GM19395 (cell line): ENCODE results near the gene STX17.
"Not testable (repeated sequence)": the region's sequence is repeated elsewhere in the genome, so short reads cannot be mapped to it uniquely, and the experiment has no call there.

Source experiments
- ATAC-seq: cut with Tn5 transposase; IDR thresholded peaks from one replicate; pipeline ENCODE4 v1.9.1; 2021; ENCODE audit warnings: mild to moderate bottlenecking, moderate library complexity; ENCODE audit not compliant: unreplicated experiment

STX17 gene

DNA sequence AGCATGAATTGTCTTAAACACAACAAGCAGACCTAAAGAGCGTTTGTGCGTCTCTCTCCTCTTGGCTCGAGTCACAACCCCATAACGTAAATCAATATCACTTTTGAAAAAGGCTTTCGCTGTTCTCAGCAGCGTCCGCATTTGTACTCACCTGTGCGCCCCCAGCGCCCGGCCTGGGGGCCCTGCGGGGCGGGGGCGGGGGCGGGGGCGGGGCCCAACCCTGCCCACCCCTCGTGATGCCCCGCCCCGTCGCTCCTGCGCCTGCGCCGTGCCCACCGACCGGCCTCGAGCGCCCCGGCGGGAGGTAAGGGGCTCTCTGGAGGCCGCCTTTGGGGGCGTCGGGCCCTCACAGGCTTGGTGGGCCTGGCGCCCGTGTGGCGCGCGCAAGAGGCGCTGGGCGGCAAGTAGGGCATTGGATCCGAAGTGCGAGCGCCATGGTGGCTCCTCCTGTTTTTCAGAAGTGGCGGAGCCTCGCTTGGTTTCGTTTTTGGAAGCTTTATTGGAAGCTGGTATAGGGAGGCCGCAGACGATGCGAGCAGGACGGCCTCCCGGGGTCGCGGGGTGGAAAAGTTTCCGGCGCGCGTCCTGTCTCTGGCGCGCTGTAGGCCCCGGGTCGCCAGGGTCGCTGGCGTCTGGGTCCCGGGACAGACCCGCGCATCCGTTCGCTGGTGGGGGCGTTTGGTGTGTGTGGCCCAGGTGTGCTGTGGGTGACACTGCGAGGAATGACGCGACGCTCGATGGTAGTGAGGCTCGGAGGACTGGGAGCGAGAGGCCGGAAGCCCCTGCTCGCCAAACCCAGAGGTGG is at the start of gene STX17:
Gene STX17, plus strand, starts transcription at position 252 of the 805 bp plus-strand sequence. CDS start 8,586 bp downstream, outside the sequence.
- peak; percentile 89 for ATAC-seq

DNA sequence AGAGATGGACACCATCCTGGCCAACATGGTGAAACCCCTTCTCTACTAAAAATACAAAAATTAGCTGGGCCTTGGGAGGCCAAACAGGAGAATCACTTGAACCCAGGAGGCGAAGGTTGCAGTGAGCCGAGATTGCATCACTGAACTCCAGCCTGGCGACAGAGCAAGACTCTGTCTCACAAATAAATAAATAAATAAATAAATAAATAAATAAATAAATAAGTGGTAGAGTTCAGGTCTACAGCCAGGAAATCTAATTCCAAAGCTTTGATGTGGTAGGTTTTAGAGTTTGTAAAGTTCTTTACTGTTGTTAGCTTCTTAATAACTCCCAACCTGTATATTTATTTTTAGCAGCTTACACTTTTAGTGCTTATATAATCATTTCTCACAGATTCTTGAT is 48.9 kb upstream of the STX17 start:
- not testable (repeated sequence) for ATAC-seq

DNA sequence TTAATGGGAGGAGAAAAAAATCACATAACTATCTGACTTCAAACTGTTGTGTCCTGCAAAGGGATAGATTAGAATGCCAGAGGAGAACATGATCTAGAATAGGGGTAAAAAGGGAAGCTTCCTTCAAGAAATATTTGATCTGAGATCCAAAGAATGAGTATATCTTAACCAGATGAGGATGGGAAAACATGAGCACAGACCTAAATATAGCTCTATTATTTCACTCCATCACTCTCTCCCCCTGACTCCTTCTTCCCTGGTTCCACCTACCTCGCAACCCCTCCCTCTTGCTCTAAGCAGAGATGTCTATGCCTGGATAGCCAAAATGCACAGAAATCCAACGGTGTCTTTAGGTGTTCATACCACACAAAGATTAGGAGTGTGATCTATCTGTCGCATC is 48.4 kb upstream of the STX17 start:
- ATAC-seq, result no peak

DNA sequence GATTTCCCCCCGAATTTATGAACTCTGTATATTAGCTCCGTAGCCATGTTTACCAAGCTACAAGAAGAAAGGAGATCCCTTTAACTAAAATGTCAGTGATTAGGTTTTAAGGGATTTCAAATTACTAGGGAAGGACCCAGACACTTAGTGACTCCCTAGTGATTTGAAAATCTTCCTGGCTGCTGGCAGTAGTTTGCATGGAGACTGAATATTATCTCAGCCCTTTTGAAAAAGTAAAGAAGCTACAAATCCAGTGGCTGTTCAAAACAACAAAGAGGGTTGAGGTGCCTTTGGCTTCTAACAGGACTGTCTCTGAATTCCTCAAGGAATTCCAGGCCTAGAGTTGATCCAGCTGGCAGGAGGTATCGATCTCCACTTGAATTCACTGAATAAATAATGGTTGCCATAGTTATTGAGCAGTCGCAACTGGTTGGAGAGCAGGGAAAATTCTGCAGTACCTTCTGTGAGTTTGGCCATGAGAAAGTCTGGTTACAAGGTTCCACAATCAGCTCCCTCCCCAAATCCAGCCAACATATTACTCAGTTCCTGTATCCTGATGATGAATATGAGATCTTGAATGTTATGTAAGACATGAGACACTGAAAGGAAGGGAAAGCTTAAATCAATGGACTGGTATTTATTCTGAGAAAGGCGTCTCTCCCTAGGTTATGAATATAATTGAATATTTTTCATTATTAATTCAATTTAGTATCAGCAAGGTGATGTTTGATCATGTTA is 47.0 kb upstream of the STX17 start:
- ATAC-seq, result no peak

DNA sequence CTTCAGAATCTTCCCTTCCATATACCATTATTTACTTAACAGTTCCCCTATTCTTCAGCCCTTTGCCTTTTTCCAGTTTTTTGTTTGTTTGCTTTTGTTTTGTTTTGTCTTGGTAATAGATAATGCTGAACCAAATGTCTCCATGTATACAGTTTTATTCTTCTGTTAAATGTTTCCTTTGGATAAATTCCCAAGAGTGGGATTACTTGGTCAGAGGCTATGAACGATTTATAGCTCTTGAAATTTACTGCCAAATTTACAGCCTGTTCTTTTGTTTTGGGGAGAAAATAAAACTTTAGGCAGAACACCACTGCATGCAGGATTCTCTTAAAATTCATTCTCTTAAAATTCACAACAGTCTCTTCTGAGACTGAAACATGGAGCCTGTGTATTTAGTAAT is 46.2 kb upstream of the STX17 start:
- ATAC-seq, result no peak

DNA sequence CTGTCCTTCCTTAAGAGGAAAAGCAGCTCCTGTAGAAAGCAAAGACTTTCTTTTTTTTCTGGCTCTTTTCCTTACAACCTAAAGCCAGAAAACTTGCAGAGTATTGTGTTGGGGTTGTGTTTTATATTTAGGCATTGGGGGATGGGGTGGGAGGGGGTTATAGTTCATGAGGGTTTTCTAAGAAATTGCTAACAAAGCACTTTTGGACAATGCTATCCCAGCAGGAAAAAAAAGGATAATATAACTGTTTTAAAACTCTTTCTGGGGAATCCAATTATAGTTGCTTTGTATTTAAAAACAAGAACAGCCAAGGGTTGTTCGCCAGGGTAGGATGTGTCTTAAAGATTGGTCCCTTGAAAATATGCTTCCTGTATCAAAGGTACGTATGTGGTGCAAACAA is 42.5 kb upstream of the STX17 start:
- ATAC-seq, result no peak

DNA sequence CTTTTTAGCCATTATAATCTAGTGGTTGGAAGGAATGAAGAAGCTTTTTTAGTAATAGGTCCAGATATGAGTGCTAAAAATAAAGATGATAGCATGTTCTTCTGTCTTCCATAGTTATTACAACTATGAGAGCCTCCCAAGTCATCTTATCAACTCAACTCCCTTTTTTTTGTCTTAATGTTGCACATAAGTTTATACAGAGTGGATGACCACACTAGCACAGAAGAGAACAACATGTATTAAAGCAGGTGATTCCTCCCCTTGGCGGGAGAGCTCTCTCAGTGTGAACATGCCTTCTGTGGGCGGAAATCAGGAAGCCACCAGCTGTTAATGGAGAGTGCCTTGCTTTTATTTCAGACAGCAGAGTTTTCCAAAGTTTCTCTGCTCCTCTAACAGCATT is 40.1 kb upstream of the STX17 start:
- ATAC-seq, result no peak

DNA sequence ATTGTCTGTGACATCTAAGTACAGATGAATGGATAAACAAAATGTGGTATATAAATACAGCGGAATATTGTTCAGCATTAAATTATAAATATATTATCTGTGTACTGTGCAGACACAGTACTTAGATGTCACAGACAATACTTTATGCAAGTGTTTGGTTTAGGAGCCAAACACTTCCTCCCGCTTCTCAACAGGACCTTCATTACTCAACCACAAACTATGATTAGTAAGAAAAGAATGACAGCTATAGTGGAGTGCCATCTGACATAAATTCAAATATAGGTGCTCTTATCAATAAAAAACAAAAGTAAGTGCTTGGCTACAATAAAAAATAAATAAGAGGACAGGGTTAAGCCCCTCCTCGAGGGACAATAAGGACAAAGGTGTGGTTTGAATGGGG is 38.9 kb upstream of the STX17 start:
- peak; percentile 34 for ATAC-seq

DNA sequence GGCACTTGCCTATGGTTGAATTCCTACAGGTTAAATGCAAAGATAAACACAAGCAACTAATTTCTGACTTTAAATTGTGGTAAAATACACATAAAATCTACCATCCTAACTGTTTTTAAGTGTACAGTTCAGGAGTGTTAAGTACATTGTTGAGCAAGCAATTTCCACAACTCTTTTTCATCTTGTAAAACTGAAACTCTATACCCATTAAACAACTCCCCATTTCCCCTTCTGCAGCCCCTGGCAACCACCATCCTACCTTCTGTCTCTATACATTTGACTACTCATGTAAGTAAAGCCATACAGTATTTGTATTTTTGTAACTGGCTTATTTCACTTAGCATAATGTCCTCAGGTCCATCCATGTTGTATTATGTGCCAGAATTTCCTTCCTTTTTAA is 38.5 kb upstream of the STX17 start:
- peak; percentile 72 for ATAC-seq

DNA sequence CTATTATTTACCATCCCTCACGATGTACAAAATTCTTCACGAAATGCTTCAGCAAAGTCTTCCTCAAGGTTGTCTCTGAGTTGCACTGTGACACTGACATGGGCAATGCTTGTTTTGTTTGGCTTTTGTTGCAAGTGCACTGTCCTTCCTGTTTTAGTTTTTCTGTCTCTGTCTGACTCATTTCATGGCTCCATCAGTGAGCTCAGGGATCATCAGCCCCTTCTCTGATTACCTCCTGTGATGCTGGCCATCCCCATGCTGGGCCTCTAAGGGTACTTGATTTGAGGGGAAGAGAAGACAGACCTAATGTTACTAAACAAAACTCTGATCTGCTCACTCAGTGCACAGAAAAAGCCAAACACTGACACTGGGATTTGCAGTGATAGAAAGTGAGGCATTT is 37.6 kb upstream of the STX17 start:
- ATAC-seq, result peak; percentile 93

DNA sequence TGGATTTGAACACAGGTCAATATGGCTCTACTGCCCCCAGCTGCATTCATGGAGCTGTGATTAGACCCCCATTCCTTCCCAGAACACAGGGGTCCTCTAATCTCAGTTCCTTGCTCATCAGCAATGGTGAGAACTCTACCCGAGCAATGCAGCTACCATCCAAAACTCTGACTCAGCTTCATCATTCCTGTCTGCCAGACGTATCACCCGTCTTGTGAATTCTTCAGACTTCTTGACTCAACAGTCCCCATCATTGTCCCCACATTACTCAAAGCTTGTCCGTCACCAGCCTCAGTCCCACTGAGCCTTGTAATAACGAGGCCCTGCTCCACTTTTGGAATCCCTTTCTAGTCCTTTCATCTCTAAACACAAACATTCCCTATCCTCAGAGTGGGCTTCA is 36.3 kb upstream of the STX17 start:
- ATAC-seq, result no peak

DNA sequence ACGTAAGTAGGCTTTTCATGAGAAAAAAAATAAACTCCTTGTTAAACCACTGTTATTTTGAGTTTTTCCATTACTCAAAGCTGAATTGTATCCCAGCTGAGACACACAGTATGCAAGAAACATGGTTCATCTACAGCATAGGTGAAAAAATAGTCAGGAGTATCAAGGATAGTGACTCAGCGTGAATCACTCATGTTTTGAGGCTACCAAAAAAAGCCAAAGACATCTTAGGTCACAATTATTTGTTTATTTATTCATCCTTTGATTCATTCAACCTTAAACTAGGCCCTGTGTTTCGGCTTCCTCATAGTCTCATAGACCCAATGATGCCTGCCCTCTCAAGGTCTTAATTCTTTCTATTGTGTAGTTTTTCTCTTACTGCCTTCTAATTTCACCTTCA is 32.9 kb upstream of the STX17 start:
- no peak for ATAC-seq

DNA sequence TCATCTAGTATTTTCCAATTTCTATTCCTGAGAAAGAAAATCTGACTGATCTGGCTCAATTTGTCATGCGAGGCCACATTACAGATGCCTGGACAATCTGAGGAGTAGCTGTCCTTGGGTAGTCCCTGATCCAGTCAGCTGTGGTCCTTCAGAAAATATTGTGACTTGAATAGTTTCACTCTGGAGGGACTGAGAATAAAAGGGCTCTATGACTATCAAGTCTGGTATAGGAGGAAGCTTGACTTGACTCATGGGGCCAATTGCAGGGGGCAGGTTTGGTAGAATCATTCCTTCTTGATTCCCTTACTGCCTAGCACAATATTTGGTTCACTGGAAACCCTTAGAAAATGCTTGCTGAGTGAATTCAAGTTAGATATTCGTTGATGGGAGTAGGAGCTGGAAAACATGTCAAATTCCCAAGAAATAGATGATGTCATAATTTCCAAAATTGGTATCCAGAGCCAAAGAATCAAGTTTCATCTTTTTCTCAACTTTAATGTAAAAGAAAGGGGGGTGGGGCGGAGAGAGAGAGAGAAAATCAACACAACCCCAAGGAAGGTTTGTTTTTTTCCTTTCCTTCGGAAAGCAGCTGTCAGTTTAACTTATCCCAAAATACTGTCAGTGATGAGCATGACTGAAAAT is 32.4 kb upstream of the STX17 start:
- ATAC-seq, result no peak

DNA sequence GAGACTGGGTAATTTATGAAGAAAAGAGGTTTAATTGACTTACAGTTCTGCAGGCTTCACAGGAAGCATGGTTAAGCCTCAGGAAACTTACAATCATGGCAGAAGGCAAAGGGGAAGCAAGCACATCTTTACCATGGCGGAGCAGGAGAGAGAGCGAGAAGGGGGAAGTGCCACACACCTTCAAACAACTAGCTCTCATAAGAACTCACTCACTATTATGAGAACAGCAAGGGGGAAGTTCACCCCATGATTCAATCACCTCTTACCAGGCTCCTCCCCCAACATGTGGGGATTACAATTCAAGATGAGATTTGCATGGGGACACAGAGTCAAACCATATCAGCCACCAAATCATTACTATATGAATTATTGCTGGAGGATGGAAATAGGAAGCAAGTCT is 30.3 kb upstream of the STX17 start:
- ATAC-seq, result no peak

DNA sequence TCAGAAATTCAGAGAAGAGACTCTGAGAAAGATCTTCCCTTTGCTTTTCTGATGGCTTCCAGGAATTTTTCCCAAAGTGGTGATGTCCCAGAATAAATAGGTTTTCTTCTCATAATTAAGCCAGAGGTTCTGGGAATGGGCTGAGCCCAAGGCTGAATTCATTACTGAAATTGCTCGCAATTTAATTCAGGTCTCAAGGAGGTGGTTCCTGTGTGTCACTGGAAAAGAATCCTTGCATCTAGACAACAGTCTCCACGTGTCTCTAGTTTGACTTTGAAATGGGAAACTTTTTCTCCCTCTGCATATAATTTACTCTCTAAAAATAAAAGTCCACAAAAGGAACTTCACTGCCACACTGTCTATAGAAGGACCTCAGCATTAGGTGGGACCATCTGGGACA is 27.8 kb upstream of the STX17 start:
- ATAC-seq, result no peak

DNA sequence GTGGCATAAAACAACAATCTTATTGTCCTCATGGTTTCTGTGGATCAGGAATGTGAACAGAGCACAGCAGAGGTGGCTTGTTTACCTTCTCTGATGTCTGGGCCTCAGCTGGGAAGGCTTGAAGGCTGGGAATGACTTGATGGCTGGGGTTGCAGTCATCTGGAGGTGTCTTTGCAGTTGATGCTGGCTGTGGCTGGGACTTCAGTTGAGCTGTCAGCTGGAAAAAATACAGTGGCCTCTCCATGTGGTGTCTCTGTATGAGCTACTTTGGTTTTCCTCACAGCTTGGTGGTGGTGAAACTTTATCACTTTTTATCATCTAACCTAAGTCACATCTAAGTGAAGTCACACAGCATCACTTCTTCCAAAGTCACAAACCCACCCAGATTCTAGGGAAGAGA is 24.7 kb upstream of the STX17 start:
- ATAC-seq, result no peak

DNA sequence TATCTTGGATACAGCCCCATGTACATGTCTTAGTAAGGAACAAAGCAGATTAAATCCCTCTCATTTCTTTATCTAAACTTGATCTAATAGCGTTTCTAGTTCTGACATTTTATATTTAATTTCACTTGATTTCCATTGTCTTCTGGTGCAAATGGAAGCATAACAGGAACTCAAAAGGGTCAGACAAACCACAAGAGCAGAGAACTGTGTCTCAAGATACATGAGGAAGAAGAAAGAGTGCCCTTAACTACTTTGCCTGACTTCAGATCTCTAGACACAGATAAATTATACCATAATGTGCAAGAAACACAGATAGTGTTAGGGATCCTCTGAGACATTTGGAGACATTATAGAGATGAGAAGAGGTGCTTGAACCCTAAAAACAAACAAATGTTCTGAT is 20.7 kb upstream of the STX17 start:
- no peak for ATAC-seq

DNA sequence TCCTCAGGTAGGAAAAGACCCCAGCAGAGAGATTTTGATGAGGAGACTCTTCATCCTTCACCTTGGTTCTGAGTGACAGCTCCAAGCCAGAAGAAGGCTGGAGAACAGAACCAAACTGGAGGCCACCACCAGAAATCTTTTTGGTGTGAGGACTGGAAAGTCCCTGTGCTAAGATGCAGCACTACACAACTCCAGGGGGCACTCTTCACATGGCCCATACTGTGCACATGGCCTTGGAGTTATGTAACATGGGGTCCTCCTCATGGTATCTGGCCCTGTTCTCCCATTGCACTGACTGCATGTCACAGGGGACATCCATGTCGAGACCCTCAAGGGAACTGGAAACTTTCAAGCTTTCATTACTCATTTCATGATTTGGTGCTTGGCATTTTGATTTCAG is 17.3 kb upstream of the STX17 start:
- no peak for ATAC-seq

DNA sequence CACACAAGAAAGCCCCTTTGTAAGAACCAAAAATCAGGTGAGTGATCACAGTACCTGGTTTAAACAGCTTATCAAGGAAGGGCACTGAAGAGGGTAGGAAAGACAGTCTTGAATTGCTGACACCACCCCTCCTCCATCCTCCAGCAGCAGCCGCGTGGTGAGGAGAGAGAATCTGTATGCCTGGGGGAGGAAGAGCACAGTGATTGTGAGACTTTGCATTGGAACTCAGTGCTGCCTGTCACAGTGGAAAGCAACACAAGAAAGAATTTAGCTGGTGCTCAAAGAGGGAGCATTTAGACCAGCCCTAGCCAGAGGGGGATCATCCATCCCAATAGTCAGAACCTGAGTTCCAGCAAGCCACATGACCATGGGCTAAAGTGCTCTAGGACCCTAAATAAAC is 11.6 kb upstream of the STX17 start:
- no peak for ATAC-seq

DNA sequence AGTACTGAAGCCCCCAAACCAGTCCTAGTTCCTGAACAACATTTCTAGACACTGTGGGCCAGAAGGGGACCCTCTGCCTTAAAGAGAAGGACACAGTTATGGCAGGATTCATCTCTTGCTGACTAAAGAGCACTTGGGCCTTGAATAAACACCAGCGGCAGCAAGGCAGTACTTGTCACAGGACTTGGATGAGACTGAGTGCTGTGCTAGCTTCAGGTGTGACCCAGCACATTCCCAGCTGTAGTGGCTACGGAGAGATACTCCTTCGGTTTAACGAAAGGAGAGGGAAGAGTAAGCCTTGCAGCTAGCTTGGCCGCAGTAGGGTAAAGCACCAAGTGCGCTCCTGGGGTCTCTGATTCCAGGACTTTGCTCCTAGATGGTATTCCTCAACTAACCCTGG is 10.9 kb upstream of the STX17 start:
- ATAC-seq, result no peak

DNA sequence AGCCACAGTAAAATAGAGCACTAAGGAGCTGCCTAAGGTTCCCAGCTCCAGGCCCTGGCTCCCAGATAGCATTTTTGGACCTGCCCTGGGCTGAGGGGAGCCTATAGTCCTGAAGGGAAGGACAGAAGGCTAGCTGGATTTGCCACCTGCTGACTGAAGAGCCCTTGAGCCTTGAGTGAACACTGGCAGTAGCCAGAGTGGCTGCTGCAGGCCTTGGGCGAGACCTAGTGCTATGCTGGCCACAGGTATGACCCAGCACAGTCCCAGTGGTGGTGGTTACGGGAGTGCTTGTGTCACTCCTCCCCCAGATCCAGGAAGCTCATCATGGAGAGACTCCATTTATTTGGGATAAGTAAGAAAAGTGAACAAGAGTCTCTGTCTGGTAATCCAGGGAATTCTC is 10.3 kb upstream of the STX17 start:
- no peak for ATAC-seq

DNA sequence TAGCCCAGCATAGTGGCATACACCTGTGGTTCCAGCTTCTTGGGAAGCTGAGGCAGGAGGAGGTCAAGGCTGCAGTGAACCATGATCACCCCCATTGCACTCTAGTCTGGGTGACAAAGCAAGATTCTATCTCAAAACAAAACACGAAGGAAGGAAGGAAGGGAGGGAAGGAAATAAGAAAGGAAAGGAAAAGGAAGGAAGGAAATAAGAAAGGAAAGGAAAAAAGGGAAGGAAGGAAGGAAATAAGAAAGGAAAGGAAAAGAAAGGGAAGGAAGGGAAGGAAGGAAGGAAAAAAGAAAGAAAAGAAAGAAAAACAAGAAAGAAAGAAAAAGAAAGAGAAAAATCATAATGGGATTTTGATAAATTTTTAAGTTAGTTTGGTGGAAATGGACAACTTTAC is 3.1 kb upstream of the STX17 start:
- ATAC-seq, result no peak
